Muscle of leg (tissue), 11 donors: ENCODE results near the gene DMRTC2. TPM values are rescaled to one million over a fixed set of nuclear protein-coding genes. Genes with fewer than 3 reads are reported as not detected.

Source experiments
- DNase-seq: peaks from one replicate; pipeline ENCODE4 v3.0.0; 2013
- H3K27ac ChIP-seq: one replicate; pipeline ENCODE4 v1.5.1; 2013; ENCODE audit warnings: mild to moderate bottlenecking, low read length, control low read depth
- H3K27me3 ChIP-seq: one replicate; pipeline ENCODE4 v1.6.1; 2013; ENCODE audit warnings: low read length; ENCODE audit not compliant: control insufficient read depth, insufficient read depth
- H3K36me3 ChIP-seq: one replicate; pipeline ENCODE4 v1.6.1; 2013; ENCODE audit warnings: low read length; ENCODE audit not compliant: control insufficient read depth, insufficient read depth
- H3K4me1 ChIP-seq: one replicate; pipeline ENCODE4 v1.6.1; 2013; ENCODE audit warnings: low read length; ENCODE audit not compliant: control insufficient read depth, insufficient read depth
- H3K4me3 ChIP-seq: one replicate; pipeline ENCODE4 v1.5.1; 2013; ENCODE audit warnings: low read length, control low read depth
- H3K9me3 ChIP-seq: replicated peaks from 2 replicates; pipeline ENCODE4 v1.6.1; 2013; ENCODE audit warnings: low read depth, low read length; ENCODE audit not compliant: control insufficient read depth
- WGBS: methylation state at CpG from one replicate; pipeline ENCODE4 v1.1.5; 2013; ENCODE audit warnings: missing lambda C conversion rate; ENCODE audit not compliant: insufficient coverage; 5-methylcytosine and 5-hydroxymethylcytosine counted together
- polyA plus RNA-seq, 8 donors: library from polyadenylated mRNA; unstranded; fragments of 120-200 nt; gene quantifications; one replicate each; pipeline versions ENCODE4 v1.2.1 to v1.2.3, GENCODE V29; 2013; ENCODE audit warnings: inconsistent platforms in 1 of 8, low replicate concordance in 1 of 8; ENCODE audit not compliant: insufficient read length in 8 of 8, insufficient read depth in 1 of 8
- total RNA-seq: library from RNA; stranded (reverse); fragments of 120-200 nt; gene quantifications from one replicate; pipeline ENCODE4 v1.2.4, GENCODE V29; 2013

DMRTC2 gene
- total and polyA plus RNA-seq, 9 donors: not detected

GRCh38 chr19:41897820-41898219, 53.0 kb downstream of the DMRTC2 start:
- peaks cover 67% of the 10 kb centered on the region for H3K36me3 ChIP-seq
- H3K9me3 ChIP-seq: no peaks in the 10 kb centered on the region
- no peak overlapping the region for H3K4me3 ChIP-seq
- whole genome bisulfite sequencing: 86% methylated on average over 12 of the region's 24 CpGs
- no peaks in the 10 kb centered on the region for H3K4me1 ChIP-seq
- DNase-seq: no peak
- no peaks in the 10 kb centered on the region for H3K27me3 ChIP-seq
- no peak overlapping the region for H3K27ac ChIP-seq

- H3K27me3 ChIP-seq: no peaks in the 10 kb centered on the region
- DNase-seq: no peak
- no peaks in the 10 kb centered on the region for H3K4me1 ChIP-seq
- H3K9me3 ChIP-seq: no peaks in the 10 kb centered on the region
- no peak overlapping the region for H3K4me3 ChIP-seq
- 90% methylated on average over 14 of the region's 15 CpGs for WGBS
- H3K27ac ChIP-seq: no peak overlapping the region
- peaks cover 68% of the 10 kb centered on the region for H3K36me3 ChIP-seq
Measured at GRCh38 chr19:41898235-41898634, 53.4 kb downstream of the DMRTC2 start.

Other genes starting within 250 kb of the DMRTC2 start
- gene CEACAM4, start 218.0 kb upstream of the DMRTC2 start, total RNA-seq: not detected
- under 1 TPM in 6 of 8 donors, not detected in 2; 0.10 to 0.35 (median 0.25) TPM for gene CEACAM4, start 218.0 kb upstream of the DMRTC2 start, polyA plus RNA-seq
- not detected for gene CEACAM7, start 156.8 kb upstream of the DMRTC2 start, total RNA-seq
- gene CEACAM7, start 156.8 kb upstream of the DMRTC2 start, polyA plus RNA-seq: under 1 TPM in 1 of 8 donors, not detected in 7; 0.12 TPM
- gene CEACAM5, start 136.4 kb upstream of the DMRTC2 start, total RNA-seq: not detected
- gene CEACAM5, start 136.4 kb upstream of the DMRTC2 start, polyA plus RNA-seq: 1 to 10 TPM in 1 of 8 donors, under 1 TPM in 3, not detected in 4; 0.05 to 2.0 (median 0.44) TPM
- 0.04 TPM for gene CEACAM6, start 89.5 kb upstream of the DMRTC2 start, total RNA-seq
- gene CEACAM6, start 89.5 kb upstream of the DMRTC2 start, polyA plus RNA-seq: under 1 TPM; 0.20 to 0.70 (median 0.39) TPM
- 0.09 TPM for gene CEACAM3, start 48.5 kb upstream of the DMRTC2 start, total RNA-seq
- gene CEACAM3, start 48.5 kb upstream of the DMRTC2 start, polyA plus RNA-seq: under 1 TPM in 4 of 8 donors, not detected in 4; 0.12 to 0.34 (median 0.24) TPM
- not detected for gene LYPD4, start 359 bp upstream of the DMRTC2 start, total RNA-seq
- gene LYPD4, start 359 bp upstream of the DMRTC2 start, polyA plus RNA-seq: not detected
- 4,411 TPM for gene RPS19, start 15.2 kb downstream of the DMRTC2 start, total RNA-seq
- gene RPS19, start 15.2 kb downstream of the DMRTC2 start, polyA plus RNA-seq: 1,000 to 10,000 TPM; 2,442 to 2,898 (median 2,547) TPM
- gene CD79A, start 32.2 kb downstream of the DMRTC2 start, total RNA-seq: 0.49 TPM
- 1 to 10 TPM in 4 of 8 donors, under 1 TPM in 4; 0.75 to 1.8 (median 0.99) TPM for gene CD79A, start 32.2 kb downstream of the DMRTC2 start, polyA plus RNA-seq
- gene ARHGEF1, start 38.1 kb downstream of the DMRTC2 start, total RNA-seq: 17.2 TPM
- gene ARHGEF1, start 38.1 kb downstream of the DMRTC2 start, polyA plus RNA-seq: 10 to 100 TPM; 35.0 to 54.5 (median 48.0) TPM
- gene ERFL, start 83.4 kb downstream of the DMRTC2 start, total RNA-seq: 0.04 TPM
- gene ERFL, start 83.4 kb downstream of the DMRTC2 start, polyA plus RNA-seq: under 1 TPM; 0.07 to 0.31 (median 0.12) TPM
- 110 TPM for gene RABAC1, start 114.3 kb downstream of the DMRTC2 start, total RNA-seq
- 100 to 1,000 TPM in 2 of 8 donors, 10 to 100 TPM in 6; 59.0 to 105 (median 82.7) TPM for gene RABAC1, start 114.3 kb downstream of the DMRTC2 start, polyA plus RNA-seq
- gene ATP1A3, start 149.2 kb downstream of the DMRTC2 start, total RNA-seq: 0.18 TPM
- 1 to 10 TPM in 1 of 8 donors, under 1 TPM in 7; 0.49 to 1.2 (median 0.66) TPM for gene ATP1A3, start 149.2 kb downstream of the DMRTC2 start, polyA plus RNA-seq
- gene GRIK5, start 225.2 kb downstream of the DMRTC2 start, total RNA-seq: 1.3 TPM
- gene GRIK5, start 225.2 kb downstream of the DMRTC2 start, polyA plus RNA-seq: 1 to 10 TPM; 1.5 to 5.8 (median 3.4) TPM
- 6.4 TPM for gene ZNF574, start 231.1 kb downstream of the DMRTC2 start, total RNA-seq
- gene ZNF574, start 231.1 kb downstream of the DMRTC2 start, polyA plus RNA-seq: 10 to 100 TPM in 7 of 8 donors, 1 to 10 TPM in 1; 9.3 to 13.4 (median 12.1) TPM